HEK293T (cell line): ENCODE data around the gene BCL2L1.

Source experiments
- ARNT ChIP-seq: fragments of 450-650 bp; IDR thresholded peaks from 2 replicates; pipeline ENCODE4 v1.6.1; 2017; ENCODE audit warnings: mild to moderate bottlenecking
- BHLHE40 ChIP-seq: fragments of 450-650 bp; IDR thresholded peaks from 2 replicates; pipeline ENCODE4 v1.6.1; 2016; ENCODE audit warnings: mild to moderate bottlenecking, moderate library complexity, borderline replicate concordance
- CTBP1 ChIP-seq: fragments of 450-650 bp; IDR thresholded peaks from 2 replicates; pipeline ENCODE4 v1.6.1; 2016; ENCODE audit warnings: borderline replicate concordance
- ELF4 ChIP-seq: fragments of 450-650 bp; IDR thresholded peaks from 2 replicates; pipeline ENCODE4 v1.6.1; 2017; ENCODE audit warnings: antibody characterized with exemption
- FOXA1 ChIP-seq: fragments of 450-650 bp; IDR thresholded peaks from 2 replicates; pipeline ENCODE4 v1.6.1; 2016; ENCODE audit warnings: mild to moderate bottlenecking
- FOXK2 ChIP-seq: fragments of 450-650 bp; IDR thresholded peaks from 2 replicates; pipeline ENCODE4 v1.6.1; 2016; ENCODE audit warnings: mild to moderate bottlenecking
- FOXM1 ChIP-seq: fragments of 450-650 bp; IDR thresholded peaks from 2 replicates; pipeline ENCODE4 v1.6.1; 2017; ENCODE audit warnings: mild to moderate bottlenecking, borderline replicate concordance
- HDGF ChIP-seq: fragments of 450-650 bp; IDR thresholded peaks from 2 replicates; pipeline ENCODE4 v1.6.1; 2017; ENCODE audit warnings: antibody characterized with exemption, borderline replicate concordance
- SP1 ChIP-seq: fragments of 450-650 bp; IDR thresholded peaks from 2 replicates; pipeline ENCODE4 v1.6.1; 2017
- SUZ12 ChIP-seq: fragments of 450-650 bp; IDR thresholded peaks from 2 replicates; pipeline ENCODE4 v1.6.1; 2016; ENCODE audit warnings: mild to moderate bottlenecking
- TARDBP ChIP-seq: fragments of 450-650 bp; IDR thresholded peaks from 2 replicates; pipeline ENCODE4 v1.6.1; 2016
- TF ChIP-seq, protein P1 (sequence below): fragments of 450-650 bp; IDR thresholded peaks from 2 replicates; pipeline ENCODE4 v1.6.1; 2016

DNA sequence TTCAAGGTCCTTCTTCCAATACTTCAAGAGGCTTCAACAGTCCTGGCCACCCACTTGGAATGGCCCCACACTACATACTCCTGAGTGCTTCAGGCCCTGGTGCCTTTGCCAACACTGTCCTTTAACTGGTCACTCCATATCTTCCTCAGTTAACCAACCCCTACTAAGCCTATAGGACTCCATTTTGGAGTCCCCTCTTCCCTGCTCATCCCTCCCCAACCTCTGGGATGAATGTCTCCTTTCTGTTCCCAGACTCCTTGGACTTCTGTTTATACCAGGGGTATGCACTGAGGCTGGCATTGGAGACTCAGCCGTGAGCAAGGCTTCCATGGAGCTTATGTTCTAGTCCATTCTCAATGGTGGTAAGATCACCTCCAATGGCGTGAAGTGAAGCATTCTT, 51.3 kb downstream of the BCL2L1 start:
- TF ChIP-seq FOXK2, result no peak
- no peak for TF ChIP-seq TARDBP
- no peak for TF ChIP-seq BHLHE40
- no peak for TF ChIP-seq SUZ12
- no peak for TF ChIP-seq ARNT
- no peak for TF ChIP-seq FOXM1
- TF ChIP-seq FOXA1, result no peak
- TF ChIP-seq HDGF, result no peak
- TF ChIP-seq SP1, result no peak
- no peak for TF ChIP-seq CTBP1
- no peak for TF ChIP-seq ELF4
- TF ChIP-seq, protein P1, sequence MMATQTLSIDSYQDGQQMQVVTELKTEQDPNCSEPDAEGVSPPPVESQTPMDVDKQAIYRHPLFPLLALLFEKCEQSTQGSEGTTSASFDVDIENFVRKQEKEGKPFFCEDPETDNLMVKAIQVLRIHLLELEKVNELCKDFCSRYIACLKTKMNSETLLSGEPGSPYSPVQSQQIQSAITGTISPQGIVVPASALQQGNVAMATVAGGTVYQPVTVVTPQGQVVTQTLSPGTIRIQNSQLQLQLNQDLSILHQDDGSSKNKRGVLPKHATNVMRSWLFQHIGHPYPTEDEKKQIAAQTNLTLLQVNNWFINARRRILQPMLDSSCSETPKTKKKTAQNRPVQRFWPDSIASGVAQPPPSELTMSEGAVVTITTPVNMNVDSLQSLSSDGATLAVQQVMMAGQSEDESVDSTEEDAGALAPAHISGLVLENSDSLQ, result no peak
